Effector CD8-positive, alpha-beta T cell (primary cell): Measurements from ENCODE around the gene HAVCR1.
"Not testable (repeated sequence)": the region's sequence is repeated elsewhere in the genome, so short reads cannot be mapped to it uniquely, and the experiment has no call there.

ENCODE experiments used
- DNase-seq: peaks from one replicate; lab custom pipeline; 2025; lab: John Stamatoyannopoulos, UW

Gene HAVCR1

GRCh38 chr5:157050050-157050449 lies 8.9 kb downstream of the HAVCR1 start:
- DNase-seq: no peak

- no peak for DNase-seq
Measured at GRCh38 chr5:157049605-157050004, 9.3 kb downstream of the HAVCR1 start.

- no peak for DNase-seq
Measured at GRCh38 chr5:157047898-157048297, 11.0 kb downstream of the HAVCR1 start.

- DNase-seq: not testable (repeated sequence)
Measured at GRCh38 chr5:157047016-157047415, 11.9 kb downstream of the HAVCR1 start.

GRCh38 chr5:157046041-157046440 lies 12.9 kb downstream of the HAVCR1 start:
- no peak for DNase-seq

- DNase-seq: no peak
Measured at GRCh38 chr5:157045601-157046000, 13.3 kb downstream of the HAVCR1 start.

- no peak for DNase-seq
Measured at GRCh38 chr5:157038568-157039187, 20.2 kb downstream of the HAVCR1 start.

- not testable (repeated sequence) for DNase-seq
Measured at GRCh38 chr5:157034106-157035072, 24.5 kb downstream of the HAVCR1 start.

- no peak for DNase-seq
Measured at GRCh38 chr5:157033071-157033583, 25.8 kb downstream of the HAVCR1 start.

GRCh38 chr5:157030692-157031091 lies 28.2 kb downstream of the HAVCR1 start:
- no peak for DNase-seq

- DNase-seq: no peak
Measured at GRCh38 chr5:157029457-157029856, 29.5 kb downstream of the HAVCR1 start.

- not testable (repeated sequence) for DNase-seq
Measured at GRCh38 chr5:157027663-157028062, 31.3 kb downstream of the HAVCR1 start.

- no peak for DNase-seq
Measured at GRCh38 chr5:157026789-157027424, 32.0 kb downstream of the HAVCR1 start.

- no peak for DNase-seq
Measured at GRCh38 chr5:157025093-157025698, 33.7 kb downstream of the HAVCR1 start.

- no peak for DNase-seq
Measured at GRCh38 chr5:157024208-157024959, 34.5 kb downstream of the HAVCR1 start.

GRCh38 chr5:157022024-157022423 lies 36.9 kb downstream of the HAVCR1 start:
- no peak for DNase-seq

GRCh38 chr5:157020511-157021222 lies 38.2 kb downstream of the HAVCR1 start:
- no peak for DNase-seq

GRCh38 chr5:157020002-157020401 lies 38.9 kb downstream of the HAVCR1 start:
- DNase-seq: no peak

GRCh38 chr5:157014143-157014542 lies 44.8 kb downstream of the HAVCR1 start:
- not testable (repeated sequence) for DNase-seq

- no peak for DNase-seq
Measured at GRCh38 chr5:157006262-157006661, 52.7 kb downstream of the HAVCR1 start.
